GM21447 (cell line): Measurements from ENCODE around the gene LARP1.

Experiments
- ATAC-seq: cut with Tn5 transposase; IDR thresholded peaks from one replicate; pipeline ENCODE4 v1.9.1; 2021; ENCODE audit not compliant: unreplicated experiment

The LARP1 gene

DNA sequence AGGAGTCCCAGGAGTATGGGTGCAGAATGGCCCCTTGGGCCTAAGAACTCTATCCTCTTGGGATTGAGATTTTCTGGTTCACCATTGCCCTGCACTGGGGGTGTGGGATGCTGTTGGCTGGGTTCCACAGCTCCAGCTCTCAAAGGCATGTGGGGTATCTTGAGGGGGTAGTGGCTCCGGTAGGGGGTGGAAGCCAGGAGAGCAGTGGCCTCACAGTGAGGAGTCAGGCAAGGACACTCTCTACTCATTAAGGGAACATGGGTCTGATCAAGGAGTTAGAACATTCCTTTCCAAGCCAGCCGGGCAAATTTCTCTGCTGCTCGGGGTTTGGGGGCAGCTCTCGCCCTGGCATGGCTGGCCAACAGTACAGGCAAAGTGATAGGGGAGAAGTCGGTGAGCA is 33.0 kb downstream of the LARP1 start:
- no peak for ATAC-seq

DNA sequence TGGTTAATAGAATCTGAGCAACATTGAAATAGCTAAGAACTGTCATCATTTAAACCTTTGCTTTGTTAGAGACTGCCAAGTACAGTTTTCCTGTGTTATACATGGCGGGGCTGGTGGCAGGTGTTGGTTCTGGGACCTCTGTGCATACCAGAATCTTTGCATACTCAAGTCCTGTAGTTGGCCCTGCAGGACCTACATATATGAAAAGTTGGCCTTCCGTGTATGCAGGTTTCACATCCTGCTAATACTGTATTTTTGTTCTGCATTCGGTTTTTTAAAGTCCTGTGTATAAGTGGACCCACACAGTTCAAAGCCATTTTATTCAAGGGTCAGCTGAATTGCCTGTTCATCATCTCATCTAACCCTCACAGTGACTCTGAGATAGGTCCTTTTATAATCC is 36.4 kb downstream of the LARP1 start:
- ATAC-seq: peak; percentile 80

DNA sequence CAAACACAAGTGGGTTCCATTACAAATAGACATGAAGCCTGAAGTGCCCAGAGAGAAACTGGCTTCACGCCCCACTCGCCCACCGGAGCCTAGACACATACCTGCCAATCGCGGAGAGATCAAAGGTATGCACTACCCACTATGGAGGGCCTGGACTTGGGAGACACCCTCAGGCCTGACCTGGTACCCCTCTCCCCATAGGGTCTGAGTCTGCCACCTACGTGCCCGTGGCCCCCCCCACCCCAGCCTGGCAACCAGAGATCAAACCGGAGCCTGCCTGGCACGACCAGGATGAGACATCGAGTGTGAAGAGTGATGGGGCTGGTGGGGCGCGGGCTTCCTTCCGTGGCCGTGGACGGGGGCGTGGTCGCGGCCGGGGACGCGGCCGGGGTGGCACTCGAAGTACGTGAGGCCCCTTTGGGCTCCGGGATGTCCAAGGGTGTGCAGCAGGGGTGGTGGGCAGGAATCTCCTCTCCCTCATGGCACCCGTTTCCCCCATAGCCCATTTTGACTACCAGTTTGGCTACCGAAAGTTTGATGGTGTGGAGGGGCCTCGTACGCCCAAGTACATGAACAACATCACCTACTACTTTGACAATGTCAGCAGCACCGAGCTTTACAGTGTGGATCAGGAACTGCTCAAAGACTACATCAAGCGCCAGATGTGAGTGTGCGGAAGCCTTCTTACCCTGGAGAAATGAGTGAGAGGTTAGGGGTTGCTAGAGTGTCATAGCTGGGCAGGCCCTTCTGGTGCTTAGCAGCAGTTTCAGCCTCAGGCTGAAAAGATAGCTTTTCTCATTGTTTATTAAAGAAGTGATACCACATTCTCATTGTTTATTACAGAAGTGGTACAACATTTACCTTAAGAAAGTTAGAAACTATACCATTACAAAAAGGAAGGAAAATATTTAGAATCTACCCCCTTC is 38.7 kb downstream of the LARP1 start:
- no peak for ATAC-seq

DNA sequence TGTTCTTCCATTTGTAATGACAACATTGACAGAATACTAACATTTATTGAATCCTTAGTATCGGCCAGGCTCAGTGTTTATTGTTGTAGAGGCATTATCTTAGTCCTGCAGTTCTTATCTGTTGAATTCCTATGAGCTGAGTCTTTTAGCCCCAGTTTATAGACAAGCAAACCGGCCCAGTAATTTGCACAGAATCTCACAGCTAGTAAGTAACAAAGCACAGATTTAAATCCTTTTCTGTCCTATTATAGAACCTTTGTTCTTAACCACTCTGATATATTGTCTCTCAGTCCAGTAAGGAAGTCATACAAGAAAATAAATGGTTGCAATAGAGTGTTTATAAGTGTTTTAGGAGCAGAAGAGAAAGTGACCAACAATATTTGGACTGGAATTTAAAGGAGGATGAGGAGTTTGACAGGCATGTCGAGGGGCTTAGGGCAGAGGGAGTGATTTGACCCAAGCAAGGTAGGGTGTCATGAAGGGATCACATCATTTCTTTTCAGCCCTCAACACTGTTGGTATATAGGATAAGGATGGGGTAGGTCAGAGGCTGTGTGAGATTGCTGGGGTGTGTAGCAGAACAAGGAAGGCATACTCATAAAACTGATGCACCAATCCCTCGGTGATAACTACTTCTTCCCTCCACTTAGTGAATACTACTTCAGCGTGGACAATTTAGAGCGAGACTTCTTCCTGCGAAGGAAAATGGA is 39.5 kb downstream of the LARP1 start:
- ATAC-seq: no peak

DNA sequence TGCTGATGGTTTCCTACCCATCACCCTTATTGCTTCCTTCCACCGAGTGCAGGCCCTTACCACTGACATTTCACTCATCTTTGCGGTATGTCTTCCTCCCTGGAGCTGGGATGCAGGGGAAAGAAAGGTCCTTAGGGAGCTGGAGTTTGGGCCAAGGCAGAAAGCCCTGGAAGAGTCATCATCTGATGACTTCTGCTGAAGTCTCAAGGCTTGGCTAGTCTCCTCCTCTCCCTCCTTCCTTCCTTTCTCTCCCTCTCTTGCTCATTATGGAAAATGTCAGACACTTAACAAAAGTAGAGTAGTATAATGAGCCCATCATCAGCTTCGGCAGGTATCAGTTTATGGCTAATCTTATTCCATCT is 40.0 kb downstream of the LARP1 start:
- ATAC-seq: no peak

DNA sequence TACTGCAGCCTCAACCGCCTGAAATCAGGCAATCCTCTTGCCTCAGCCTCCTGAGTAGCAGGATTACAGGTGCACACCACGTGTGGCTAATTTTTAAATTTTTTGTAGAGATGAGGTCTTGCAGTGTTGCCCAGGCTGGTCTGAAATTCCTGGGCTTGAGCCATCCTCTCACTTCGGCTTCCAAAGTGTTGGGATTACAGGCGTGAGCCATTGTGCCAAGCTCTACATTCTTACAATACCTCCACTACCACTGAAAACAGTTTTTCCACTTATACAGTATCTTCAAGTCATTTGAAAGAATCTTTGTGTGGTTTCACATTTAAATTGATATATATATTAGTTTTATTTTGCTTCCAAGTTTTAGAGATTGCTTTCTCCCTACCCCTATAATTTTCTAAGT is 42.6 kb downstream of the LARP1 start:
- ATAC-seq: no peak

DNA sequence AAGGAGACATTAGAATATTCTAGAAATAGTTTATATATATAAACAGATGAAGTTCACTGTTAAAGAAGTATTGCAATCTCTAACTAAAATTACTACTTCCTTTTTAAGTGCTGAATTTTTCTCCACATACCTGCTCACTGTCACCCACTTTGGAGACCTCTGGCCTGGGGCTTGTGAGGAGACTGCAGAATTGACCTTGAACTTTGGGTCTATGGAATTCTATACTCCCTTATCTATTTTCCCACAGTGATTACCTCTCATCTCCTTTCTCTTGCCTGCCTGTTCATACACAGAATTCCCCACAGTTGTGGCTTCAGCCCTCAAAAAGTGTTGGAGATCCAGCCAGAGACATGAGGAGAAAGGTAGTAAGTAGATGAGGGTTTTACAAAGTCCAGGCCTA is 45.4 kb downstream of the LARP1 start:
- no peak for ATAC-seq

DNA sequence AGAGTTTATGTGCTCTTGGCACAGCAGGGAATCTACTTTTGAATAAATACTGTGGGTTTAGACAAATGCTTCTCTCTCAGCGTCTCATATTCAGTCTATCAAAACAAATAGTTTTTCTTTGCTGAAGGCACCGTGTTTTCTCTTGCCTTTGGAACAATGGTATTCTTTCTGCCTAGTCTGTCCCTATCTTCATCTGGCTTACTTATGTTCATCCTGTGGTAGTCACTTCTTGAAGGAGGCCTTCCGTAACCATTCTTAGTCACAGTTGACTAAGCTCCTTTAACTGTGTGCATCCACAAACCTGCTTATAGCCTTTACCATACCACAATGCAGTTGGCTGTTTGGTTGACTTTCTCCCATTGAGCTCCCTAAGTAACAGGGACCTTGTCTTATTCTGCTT is 45.9 kb downstream of the LARP1 start:
- no peak for ATAC-seq

DNA sequence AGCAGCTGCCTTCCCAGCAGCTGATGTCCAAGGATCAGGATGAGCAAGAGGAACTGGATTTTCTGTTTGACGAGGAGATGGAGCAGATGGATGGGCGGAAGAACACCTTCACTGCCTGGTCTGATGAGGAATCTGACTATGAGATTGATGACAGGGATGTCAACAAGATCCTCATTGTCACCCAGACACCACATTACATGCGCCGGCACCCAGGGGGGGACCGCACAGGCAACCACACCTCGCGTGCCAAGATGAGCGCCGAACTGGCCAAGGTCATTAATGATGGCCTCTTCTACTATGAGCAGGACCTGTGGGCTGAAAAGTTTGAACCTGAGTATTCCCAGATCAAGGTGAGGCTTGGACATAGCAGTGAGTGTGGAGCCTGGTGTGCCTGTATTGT is 46.9 kb downstream of the LARP1 start:
- ATAC-seq: no peak

DNA sequence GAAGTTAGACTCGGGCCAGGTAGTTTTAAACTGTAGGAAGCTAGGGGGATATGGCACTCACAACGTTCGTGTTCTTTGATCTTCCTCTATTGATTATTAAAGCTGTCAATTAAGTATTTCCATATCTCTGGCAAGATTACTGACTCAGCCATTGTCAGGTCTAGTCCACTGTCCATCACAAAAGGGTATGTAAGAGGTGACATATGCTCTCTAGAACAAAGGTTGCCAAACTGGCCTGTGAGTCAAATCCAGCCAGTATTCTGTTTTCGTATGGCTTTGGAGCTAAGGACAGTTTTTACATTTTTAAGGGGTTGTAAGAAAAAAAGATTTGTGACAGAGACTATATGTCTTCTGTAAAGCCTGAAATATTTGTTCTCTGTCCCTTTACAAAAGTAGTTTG is 51.0 kb downstream of the LARP1 start:
- ATAC-seq: no peak

DNA sequence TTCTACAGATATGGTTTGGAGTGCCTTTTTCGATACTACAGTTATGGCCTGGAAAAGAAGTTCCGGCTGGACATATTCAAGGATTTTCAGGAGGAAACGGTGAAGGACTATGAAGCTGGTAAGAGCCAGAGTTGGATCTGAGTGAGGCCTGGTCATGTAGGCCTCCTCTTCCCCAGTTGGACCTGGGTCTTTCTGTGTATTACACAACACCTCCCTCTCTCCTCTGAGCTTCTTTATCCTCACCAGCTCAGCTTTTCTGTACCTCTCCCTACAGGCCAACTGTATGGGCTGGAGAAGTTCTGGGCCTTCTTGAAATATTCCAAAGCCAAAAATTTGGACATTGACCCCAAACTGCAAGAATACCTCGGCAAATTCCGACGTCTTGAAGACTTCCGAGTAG is 56.1 kb downstream of the LARP1 start:
- no peak for ATAC-seq

DNA sequence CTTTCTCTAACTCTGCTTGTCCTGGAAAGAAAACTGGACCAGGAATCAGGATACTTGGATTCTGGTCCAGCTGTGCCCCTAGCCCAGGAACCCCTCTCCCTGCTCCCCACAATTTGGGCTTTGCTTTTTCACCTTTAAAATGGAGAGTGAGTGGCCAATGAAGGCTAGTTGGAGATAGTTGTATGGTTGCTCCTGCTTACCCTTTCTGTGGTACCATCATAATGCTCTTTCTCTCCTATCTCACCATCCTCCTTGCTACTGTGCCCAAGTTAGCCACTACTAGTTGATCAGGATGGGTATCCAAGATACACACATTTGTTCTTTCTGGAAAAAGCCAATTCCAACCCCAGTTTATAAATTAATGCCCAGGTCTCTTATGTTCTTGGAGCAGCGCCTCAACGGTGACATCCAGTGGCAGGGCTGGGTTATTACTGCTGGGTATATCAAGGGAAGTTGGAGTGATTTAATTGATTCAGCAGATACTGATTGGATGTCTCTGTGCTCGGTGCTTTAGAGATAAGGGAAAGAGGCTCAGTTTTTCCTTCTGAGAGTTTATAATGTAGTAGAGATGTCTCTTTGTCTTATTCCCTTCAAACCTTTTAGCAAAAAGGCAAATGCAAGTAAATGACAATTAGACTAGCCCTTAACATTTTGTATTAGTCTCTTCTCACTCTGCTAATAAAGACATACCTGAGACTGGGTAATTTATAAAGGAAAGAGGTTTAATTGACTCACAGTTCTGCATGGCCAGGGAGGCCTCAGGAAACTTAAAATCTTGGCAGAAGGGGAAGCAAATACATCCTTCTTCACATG is 56.7 kb downstream of the LARP1 start:
- peak; percentile 78 for ATAC-seq

DNA sequence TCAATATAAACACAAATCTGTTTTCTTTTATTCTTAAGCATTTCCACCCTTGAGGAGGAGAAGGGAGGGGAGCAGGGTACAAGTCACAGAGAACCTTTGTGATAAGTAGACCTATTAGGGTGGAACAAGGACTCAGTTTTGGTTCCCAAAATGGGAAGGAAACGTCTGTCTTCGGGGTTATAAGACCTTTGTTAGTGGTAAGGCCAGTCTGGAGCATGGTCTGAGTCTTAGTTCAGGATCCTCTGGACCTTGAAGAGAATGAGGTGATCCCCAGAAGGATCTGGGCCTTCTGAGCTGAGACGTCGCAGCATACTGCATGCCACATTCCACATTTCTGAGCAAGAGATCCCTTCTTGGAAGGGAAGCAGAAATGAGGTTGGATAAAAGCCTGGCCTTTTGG is 58.0 kb downstream of the LARP1 start:
- ATAC-seq: no peak

DNA sequence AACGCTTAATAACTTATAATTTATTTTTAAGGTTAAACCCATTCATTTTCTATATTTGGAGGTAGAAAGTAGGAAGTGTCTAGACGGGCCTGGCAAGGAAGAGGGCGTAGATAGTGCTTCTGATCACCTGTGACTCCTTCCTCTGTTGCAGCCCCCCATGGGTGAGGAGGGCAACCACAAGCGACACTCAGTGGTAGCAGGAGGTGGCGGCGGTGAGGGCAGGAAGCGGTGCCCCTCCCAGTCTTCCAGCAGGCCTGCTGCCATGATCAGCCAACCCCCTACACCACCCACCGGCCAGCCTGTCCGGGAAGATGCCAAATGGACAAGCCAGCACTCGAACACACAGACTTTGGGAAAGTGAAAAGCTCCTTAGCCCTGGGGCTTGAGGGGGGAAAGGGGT is 58.6 kb downstream of the LARP1 start:
- ATAC-seq: no peak

DNA sequence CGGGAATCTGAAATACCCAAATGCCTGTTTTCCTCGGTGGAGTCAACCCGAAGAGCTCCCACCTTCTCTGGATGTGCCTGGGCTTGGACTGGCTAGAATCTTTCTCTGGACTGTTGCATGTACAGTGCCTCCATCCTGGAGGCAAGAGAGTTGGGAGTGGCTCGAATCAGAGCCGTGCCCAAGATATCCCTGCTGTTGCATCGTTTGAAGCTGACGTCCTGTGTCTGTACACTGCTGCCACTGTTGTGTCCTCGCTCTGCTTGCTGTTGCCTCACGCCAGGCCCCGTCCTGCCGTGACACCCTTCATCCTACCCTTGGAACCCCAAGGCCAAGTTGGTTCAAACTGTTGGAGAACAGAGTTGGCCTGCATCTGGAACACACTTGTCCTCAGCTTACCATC is 59.8 kb downstream of the LARP1 start:
- ATAC-seq: no peak

DNA sequence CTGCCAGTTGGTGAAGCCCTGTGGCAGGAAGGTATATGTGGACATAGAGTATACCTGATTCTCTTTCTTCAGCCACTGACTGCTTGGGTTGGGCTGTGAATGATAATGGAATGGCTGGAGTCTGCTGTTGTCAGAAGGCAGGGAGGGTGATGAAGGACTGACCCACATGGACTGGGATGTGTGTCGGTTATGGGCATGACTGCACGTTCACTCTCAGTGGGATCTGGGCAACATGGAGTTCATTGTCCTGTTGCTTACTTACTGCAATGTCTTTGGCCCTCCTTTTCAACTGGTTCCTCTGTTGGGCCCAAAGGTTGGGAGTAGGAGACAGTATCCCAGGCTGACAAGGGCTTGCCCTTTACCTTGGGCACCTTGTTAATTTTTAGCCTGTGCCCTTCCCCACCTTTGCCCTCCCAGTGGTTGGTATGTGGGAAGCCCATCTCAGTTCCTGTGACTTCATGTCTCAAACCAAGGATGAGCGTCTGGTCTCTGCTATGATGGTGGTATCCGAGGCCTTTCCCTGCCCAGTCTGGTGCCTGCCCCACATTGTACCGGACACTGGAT is 60.6 kb downstream of the LARP1 start:
- no peak for ATAC-seq

DNA sequence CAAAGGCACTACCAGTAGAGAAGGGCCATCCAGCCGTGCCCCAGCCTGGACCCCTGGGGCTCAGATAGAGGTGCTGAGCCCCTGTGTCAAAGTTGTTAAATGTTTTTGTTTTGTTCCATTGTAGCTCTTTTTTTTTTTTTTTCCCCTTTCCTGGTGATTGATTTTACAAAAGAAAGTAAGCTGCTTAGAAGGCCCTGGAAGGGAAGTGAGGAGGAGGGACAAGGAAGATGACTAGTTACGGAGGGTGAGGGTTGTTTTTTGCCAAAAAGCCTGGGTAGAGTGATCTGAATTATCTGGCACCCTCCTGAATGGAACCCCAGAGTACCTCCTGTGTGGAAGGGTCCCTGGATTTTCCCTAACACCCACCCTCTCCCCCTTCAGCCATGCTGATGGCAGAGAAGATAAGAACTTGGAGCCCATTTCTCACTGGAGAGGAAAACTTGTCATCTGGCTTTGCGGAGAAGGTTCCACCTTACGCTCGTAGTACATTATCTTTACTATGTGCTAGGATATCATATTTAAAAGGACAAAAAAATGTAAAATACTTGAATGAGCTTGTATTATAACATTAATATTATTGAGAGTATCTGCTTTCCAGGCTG is 61.8 kb downstream of the LARP1 start:
- ATAC-seq: no peak

DNA sequence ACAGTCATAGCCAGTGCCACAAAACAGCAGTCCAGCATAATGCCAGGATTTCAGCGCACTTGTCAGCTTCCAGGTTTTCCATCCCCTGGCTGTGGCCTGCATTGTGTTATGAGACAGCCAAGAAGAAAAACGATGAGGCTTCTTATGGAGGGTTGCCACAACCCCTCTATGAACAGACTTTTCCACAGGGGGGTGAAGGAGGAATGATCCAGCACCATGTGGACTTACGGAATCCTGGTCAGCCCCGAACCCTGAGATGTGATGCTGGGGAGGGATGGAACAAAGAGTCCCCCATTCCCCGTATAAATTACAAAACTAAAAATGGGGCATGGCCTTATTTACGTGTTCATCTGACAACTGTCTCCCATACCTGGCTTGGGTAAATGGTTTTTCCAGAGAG is 62.6 kb downstream of the LARP1 start:
- no peak for ATAC-seq

DNA sequence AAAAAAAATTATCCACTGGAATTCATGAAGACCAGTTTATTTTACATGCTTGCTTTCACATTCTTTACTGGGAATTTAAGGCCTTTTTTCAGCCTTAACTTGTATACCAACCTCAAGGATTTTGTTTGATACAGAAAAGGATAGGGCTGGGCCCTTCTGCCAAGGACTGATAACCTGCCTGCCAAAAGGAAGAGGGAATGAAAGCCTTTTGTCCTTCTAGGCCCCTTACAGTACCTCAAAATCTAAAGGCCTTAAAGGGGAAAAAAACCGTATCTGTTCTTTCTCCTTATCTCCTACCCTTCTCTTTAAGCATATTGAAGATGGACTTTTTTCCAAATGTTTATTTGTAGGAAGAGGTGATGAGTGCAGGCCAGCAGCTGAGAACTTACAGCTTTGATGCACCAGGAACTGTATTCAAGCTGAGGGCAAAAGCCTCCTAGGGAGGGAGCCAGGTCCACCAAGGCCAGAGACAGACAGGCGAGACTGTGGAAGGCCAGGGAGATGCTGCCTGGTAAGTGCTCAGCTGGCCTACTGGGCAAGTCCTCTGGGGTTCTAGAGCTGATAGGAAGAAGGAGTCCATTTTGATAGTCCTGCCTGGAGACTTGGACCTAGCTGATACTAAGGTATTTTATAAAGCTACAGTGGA is 63.4 kb downstream of the LARP1 start:
- ATAC-seq: no peak

DNA sequence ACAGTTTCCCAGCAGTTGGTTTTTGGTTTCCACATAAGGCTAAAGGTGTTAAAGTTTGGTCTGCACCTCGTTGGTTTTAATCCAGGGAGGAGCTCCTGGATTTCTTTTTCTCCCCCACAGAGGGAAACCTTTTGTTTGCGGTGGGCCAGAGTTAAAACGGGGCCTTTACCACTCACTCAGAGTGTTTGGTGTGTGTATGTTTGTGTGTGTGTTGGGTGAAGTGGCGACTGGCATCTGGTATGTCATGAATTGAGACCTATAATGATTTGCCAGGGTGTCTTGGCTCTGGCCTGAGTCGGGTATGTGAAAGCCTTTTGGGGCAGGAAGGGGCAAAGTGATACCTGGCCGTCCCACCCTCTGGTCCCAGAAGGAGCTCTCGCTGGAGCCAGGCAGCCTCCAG is 64.4 kb downstream of the LARP1 start:
- no peak for ATAC-seq
